GM21619 (cell line): ENCODE results near the gene EEF1A2.
"Not testable (repeated sequence)": the region's sequence is repeated elsewhere in the genome, so short reads cannot be mapped to it uniquely, and the experiment has no call there.

ENCODE experiments used
- ATAC-seq: cut with Tn5 transposase; IDR thresholded peaks from one replicate; pipeline ENCODE4 v1.9.1; 2021; ENCODE audit not compliant: unreplicated experiment

Gene EEF1A2

DNA sequence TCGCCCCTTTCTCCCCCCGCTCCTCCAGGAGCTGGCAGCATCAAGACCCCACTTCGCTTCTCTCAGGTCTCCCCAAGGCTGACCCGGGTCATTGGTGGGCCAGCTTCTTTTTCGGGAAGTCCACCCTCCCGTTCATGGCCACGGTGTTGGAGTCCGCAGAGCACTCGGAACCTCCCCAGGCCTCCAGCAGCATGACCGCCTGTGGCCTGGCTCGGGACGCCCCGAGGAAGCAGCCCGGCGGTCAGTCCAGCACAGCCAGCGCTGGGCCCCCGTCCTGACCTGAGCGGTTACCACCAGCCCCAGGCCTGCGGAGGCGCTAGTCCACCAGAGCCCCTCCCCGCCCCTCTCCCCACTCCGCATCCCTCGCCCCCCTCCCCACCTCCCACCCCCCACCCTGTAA, 22.7 kb upstream of the EEF1A2 start:
- ATAC-seq, result no peak

DNA sequence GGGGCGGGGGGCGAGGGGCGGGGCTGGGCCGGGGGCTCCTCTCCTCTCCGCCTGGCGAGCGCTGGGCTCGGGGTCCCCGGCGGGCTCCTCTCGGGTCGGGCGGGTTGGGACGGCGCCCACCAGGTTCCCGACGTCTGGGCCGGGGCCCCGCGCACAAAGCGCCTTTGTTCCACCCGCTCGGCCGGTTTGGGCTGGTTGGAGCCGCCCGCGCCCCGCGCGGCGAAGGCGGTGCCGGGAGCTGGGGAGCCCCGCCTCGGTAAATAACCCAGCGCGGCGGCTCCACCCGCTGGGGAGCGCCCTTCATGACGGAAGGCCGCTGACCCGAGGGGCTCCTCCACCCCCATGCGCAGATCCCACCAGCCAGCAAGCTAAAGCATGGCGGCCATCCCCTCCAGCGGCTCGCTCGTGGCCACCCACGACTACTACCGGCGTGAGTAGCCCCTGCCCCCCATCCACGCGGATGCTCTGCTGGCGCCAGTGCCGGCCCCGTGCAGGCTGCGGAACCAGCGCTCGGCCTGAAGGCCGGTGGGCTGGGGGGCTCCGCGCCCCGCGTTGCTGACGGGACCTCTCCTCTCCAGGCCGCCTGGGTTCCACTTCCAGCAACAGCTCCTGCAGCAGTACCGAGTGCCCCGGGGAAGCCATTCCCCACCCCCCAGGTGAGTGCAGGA, 22.2 kb upstream of the EEF1A2 start:
- peak; percentile 34 for ATAC-seq

DNA sequence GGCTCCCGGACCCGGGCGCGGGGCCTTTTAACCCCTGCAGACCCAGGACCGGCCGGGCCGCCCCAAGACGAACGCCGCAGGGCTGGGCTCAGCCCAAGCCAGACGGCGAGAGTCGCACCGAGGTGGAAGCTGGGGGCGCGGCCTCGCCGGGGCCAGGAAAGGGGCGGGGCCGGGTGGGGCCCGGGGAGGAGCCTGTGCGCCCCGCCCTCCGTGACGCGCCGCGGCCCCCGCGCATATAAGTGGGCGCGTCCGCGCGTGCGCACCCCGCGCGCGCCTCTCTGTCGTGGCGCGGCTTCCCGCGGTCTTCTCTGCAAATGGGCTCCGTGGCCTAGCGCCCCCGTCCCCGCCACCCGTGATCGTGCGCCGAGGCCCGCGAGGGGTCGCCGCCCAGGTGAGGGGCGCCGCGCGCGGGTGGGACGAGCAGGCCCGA, 21.6 kb upstream of the EEF1A2 start, which contains the start of gene PPDPF:
Gene PPDPF (plus strand): TSS at position 262 of the 430 bp plus-strand sequence. CDS start 544 bp downstream, outside the sequence.
- ATAC-seq, result peak; percentile 64

DNA sequence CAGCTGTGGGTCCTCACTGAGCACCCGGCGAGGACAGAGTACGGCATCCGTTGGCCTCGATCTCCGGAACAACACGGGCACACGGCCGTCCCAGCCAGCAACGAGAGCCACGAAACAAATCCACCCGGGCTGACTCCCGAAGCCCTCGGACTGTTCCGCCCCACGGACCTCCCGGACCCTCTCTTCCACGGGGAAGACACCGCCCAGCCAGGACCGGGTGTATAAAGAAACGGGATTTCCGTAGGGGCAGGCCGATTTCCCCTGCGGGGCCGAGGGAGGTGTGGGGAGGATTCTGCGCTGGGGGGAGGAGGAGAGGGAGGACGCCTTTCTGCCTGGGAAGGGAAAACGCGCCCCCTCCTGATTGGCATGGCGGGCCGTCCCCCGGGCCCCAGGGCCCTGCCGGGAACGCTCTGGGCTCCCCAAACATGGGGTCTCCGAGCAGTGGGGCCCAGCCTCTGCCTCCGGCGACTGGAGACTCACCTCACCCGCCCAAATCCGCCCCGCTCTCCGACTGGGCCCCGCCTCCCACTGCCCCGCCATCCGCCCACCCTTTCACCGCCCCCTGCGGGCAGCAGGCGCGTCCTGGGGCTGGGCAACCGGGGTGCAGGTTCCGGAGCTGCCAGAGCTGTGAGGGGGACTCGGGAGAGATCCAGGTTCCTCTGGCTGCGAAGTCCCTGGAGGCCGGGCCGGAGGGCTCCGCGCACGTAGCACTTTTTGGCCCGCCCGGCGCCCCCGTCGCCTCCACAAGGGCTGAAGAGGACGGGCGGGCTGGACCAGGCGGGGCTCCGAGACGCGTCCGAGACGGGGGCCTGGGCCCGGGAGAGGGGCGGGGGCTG, 21.0 kb upstream of the EEF1A2 start:
- peak; percentile 34 for ATAC-seq

DNA sequence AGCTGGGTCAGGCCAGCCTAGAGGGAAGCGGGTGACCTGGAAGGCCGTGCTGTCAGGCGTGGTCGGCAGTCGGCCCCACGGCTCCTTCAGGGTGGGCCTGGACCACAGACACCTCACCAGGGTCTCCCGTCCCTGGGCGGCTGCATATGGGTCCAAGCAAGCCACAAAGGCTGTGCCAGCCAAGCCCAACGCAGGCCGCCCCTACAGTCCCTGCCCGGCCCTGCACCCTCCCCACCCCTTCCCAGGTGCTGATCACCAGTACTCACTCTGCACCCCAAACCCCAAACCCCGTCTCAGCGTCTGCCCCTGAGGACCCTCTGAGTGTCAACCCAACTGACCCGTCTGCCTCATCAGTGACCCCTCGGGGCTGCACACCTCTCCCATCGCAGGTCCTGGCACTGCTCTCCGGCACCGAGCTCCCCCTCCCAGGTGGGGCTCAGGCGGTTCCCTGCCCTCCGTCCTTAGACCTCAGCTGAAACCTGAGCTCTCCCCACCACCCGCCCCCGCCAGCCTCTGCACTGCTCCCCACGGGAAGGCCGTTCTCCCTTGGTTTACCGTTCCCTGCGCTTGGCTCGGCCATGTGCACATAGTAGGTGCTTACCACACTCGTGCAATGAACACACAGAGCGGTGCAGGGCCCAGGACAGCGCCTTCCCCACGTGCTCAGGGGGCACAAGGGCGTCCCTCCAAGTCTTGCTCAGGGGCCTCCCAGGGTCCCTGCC, 20.2 kb upstream of the EEF1A2 start:
- ATAC-seq, result no peak

DNA sequence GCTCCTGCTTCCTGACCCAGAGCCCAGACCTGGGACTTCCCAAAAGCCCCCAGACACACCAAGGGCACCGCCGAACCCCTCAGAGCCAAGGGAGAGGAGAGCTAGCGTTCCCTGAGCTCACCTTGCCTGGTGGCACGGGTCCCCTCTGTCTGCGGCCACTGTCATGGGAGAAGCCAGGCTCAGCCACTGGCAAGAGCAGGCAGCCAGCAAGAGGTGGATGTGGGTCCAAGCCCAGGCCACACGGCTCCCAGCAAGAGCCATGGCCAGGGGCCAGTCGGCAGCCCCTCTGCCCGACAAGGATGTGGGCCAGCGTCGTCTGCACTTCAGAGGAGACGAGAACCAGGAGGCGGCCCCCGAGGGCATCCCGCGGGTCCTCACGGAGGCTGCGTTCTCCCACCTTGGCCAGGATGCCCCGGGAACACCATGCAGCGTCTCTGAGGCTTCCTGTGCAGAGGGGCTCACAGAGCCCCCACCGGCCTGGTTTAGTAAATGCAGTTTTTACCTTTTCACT, 19.5 kb upstream of the EEF1A2 start:
- ATAC-seq, result no peak

DNA sequence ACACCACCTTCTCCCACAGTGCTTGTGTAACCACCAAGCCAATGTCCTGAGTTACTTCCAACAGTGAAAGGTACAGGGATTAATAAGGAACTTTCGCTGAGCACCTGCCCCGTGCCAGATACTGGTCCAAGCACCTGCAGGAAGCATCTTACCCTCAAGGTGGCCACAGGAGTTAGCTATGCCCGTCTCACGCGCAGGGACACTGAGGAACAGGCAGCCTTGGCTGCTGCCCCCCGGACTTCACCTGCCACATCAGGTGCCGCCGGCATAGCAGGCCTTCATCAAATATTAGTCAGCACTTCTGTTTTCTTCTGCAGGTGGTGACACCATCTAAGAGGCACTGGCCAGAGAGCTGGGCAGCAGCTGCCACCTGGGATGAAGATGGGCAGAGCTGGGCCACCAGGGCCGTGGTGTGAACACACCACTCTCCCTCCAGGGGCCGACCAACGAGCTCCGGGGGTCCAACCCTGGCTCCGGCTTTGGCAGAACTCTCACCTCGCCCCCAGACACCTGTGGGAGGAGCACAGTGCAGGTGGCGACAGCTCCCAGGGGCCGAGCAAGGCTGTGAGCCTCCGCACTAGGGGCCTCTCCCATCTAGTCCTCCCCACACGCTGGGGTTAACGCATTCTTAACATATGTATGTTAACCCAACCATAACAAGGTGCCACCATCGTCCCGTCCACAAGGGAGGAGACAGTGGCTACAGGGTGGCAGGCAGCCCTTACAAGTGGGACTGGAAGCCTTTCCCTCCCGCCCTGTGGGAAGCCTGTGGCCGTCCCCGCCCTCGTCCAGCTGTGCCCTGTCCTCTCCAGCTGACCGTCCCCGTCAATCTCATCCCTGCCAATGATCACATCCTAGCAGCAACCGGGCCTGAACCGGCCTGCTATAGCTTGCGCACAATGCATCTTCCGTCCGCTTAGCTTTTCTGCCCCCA, 18.8 kb upstream of the EEF1A2 start:
- no peak for ATAC-seq

DNA sequence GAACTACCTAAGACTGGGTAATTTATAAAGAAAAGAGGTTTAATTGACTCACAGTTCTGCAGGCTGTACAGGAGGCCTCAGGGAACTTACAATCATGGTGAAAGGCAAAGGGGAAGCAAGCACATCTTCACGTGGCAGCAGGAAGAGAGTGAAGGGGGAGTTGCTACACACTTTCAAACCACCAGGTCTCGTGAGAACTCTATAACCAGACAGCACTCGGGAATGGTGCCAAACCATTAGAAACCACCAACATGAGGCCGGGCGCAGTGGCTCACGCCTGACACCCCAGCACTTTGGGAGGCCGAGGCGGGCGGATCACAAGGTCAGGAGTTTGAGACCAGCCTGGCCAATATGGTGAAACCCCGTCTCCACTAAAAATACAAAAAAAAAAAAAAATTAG, 15.6 kb upstream of the EEF1A2 start:
- not testable (repeated sequence) for ATAC-seq

DNA sequence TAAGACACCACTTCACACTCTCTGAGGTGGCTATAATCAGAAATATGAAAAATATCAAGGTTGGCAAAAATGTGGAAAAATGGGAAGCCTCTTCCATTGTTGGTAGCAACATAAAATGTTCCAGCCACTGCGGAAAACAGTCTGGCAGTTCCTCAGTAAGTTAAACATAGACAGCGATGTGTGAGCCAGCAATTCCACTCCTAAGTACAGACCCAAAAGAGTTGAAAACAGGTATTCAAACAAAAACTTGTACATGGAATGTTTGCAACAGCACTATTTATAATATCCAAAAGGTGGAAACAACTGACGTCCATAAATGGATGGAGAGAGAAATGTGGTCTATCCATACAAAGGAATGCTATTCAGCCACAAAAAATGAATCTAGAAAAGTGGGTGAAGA, 14.3 kb upstream of the EEF1A2 start:
- no peak for ATAC-seq

DNA sequence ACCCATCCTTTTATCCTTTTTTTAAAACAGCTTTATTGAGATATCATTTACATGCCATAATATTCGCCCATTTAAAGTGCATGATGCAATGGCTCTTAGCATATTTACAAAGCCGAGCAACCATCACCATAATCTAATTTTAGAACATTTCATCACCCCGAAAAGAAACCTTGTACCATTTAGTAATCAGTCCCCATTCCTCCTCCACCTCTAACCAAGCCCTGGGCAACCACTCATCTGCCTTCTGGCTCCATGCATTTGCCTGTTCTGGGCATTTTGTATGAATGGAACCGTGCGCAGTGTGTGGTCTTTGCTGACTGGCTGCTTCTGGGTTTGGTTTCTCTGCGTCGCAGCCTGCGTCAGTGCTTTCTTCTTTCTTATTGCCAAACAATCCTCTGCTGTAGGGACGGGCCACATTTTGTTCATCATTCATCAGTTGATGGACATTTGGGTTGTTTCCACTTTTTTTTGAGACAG, 10.2 kb upstream of the EEF1A2 start:
- no peak for ATAC-seq

DNA sequence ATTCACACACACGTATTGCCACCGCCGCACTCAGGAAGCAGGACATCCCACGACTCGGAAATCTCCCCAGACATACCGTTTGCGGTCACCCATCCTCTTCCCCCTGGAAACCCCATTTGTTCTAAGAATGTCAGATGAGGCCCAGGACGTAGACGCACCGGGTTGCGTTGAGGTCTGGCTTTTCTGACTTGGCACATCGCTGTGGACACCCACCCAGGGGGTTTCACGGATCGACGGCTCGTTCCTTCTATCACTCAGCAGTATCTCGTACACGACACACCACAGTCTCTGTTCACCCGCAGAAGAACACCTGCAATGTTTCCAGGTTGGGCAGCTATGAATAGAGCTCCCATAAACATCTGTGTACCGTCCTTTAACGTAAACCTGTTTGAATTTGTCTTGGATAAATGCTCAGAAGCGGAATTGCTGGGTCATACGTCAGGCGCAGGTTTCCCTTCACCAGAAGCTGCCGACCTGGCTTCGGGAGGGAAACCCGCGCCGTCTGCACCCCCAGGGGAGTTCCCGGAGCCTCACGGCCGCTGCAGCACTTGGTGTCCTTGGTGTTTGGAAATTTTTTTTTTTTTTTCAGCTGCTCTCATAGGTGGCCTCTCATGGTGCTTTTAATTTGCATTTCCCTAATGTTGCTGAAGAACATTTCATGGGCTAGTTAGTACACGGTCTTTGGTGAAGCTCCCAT, 9.3 kb upstream of the EEF1A2 start:
- no peak for ATAC-seq

DNA sequence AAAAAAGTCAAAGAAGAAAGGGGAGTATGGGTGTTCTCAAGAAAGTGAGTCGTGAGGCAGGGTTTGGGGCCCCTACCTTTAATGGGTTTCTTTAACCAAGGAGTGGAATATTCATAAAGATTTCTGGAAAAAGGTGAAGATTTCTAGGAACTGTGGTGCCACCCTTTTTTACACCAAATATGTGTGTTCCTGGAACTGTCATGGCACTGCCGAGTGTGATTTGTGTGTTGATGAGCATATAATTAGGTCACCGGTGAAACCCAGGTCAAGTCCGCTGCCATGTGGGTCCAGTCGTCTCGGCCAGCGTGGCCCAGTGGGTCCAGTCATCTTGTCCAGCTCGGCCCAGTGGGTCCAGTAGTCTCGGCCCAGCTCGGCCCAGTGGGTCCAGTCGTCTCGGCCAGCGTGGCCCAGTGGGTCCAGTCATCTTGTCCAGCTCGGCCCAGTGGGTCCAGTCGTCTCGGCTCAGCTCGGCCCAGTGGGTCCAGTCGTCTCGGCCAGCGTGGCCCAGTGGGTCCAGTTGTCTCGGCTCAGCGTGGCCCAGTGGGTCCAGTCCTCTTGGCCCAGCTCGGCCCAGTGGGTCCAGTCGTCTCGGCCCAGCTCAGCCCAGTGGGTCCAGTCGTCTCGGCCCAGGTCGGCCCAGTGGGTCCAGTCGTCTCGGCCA, 8.3 kb upstream of the EEF1A2 start:
- ATAC-seq, result no peak

DNA sequence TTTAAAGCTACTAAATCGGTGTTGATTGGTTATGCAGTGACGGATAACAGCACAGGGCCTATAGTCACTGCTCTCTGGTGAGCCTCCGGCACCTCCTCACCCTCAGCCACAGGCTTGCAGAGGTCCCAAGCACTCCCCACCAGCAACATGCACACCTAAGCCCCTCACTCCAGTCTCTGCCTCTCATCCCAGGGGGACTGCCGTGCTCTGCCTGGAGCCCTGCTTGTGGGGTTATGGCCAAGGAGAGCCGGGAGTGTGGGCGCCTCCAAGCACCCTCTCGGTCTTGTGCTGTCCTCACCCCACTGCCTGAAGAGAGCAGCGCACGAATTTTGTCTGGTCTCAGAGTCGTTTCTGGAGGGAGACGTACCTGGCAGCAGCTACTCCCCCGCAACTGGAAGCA, 6.8 kb upstream of the EEF1A2 start:
- ATAC-seq, result no peak

DNA sequence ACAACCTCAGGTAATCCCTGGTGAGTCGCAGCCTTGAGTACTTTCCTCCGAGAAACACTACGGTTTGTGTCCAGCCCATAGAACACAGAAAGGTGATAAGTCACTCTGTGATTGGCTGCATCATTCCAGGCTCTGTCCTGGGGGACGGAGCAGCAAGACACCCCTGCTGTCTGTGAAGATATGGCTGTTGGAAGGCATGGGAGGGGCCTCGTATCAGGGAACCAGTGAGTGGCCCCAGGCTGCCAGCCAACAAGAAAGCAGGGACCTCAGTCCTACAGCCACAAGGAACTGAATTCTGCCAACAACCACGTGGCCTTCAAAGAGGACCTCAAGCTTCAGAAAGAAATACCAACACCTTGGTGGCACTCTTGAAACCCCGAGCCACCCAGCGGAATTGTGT, 6.4 kb upstream of the EEF1A2 start:
- ATAC-seq, result no peak

DNA sequence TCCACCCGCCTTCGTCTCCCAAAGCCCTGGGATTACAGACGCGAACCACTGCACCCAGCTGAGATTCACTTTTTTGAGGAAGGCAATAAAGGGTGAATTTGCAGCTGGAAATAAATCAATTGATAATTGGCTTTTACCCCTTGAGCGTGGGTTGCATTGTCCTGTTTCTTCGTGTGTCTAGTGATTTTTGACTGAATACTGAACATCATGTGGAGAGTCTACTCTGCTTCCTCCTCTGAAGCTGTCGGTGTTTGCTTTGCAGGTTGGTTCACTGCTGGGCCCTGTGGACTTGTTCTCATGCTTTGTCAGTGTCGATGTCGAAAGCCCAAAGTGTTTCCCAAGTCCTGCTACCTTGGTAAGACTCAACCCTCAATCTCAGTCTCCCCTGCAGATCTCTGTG, 5.8 kb upstream of the EEF1A2 start:
- ATAC-seq, result no peak

DNA sequence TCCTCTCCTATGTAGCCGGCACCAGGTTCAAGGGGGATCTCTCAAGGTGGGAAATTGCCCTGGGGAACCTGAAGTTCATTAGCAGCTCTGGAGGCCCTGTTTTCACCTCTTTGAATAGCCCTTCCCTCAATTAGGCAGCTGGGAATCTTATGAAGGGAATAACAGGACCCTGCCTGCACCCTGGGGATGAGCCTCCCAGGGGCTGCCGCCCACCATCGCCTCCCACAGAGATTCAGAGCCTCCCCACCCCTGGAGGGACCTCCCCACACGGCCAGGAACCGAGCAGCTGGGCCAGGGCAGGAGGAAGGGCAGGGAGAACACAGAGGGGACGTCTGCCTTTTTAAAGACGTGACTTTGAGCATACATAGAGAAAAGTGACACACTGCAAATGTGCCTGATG, 4.6 kb upstream of the EEF1A2 start:
- ATAC-seq, result no peak

DNA sequence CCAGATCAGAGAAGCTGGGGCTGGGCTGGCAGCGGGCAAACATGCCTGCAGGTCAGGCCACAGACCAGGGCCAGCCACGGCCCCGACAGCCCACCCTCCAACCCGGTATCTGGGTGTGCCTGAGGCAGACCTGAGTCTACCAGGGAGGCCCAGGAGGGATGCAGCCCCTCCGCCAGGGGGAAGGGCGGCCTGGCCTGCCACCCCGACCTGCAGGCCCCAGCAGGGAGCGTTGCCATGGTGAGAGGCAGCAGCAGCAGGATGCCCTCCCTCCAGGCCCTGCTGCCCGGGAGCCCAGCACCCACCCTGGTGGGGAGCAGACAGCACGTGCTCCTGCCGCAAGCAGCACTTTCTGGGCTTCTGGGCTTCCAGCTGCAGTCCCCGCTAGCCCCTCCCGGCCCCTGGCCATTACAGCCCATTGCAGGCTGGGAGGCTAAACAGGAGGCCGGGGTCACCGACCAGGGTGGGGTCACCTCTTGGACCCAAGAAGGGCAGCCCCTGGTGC, 3.8 kb upstream of the EEF1A2 start:
- no peak for ATAC-seq

DNA sequence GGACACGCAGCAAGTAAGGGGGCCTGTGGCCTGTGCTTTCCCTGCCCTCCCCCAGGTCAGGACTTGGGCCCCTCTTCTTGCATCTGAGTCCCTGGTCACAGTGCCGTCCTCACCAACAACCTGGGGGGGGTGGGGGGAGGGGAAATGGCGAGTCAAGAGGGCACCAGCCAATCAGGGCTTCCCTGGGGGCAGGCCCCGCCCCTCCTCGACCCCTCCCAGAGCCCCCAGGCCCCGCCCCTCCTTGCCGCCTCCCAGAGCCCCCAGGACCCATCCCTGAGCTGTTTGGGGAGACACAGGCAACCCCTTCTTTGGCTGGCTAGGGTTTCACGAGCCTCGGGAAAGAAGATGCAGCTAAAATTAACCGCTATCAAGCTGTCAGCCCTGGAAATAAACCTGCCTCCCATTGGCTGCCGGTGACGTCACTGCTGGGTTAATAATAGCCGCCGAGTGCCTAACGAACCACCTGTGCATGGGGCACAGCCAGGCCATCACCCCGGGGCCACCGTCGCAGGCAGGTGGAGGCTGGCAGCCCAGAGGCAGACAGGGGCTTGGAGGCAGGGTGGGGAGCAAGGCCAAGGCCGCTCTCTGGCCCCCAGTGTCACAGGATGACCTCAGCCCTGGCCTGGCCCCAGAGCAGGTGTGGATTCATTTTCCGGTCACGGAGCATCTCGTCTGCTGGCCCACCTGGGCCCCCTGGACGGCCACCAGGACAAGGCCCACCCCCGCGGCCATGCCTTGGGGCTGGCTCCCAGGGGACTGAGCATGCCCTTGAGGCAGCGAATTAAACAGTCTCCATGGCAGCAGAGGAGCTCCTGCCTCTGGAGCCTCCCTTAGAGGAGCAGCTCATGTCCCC, 3.2 kb upstream of the EEF1A2 start:
- ATAC-seq, result no peak
